Activated naive CD8-positive, alpha-beta T cell treated with anti-CD3 and anti-CD28 coated beads, Interleukin-2, amount 10 ng/mL, durations not matched to agents 7 days and 5 days (primary cell): ENCODE results near the gene TRERF1. TPM values are rescaled to one million over a fixed set of nuclear protein-coding genes. Genes with fewer than 3 reads are reported as not detected.
A peak's percentile ranks its signal among the peaks of the same experiment; 100 is the strongest.

Experiments
- ATAC-seq: fragments of 150-1000 bp; cut with Tn5 transposase; one replicate; pipeline ENCODE4 v1.10.0; 2021; ENCODE audit warnings: low read depth, moderate library complexity
- POLR2A ChIA-PET: fragments of 350-600 bp; sonication (Branson Sonifier 250); formaldehyde crosslinking; loops from one replicate; lab custom pipeline; 2021; ENCODE audit warnings: antibody characterized with exemption; lab: Charles Lee
- DNase-seq: peaks from one replicate; pipeline ENCODE4 v3.0.0; 2021
- H3K27ac Mint-ChIP-seq: one replicate; pipeline ENCODE4 v1.8.0; 2022; ENCODE audit warnings: mild to moderate bottlenecking, mixed read lengths
- H3K27me3 Mint-ChIP-seq: one replicate; pipeline ENCODE4 v1.8.0; 2022; ENCODE audit warnings: mild to moderate bottlenecking, moderate library complexity, mixed read lengths
- H3K36me3 Mint-ChIP-seq: one replicate; pipeline ENCODE4 v1.8.0; 2021; ENCODE audit warnings: mild to moderate bottlenecking, mixed read lengths
- H3K4me1 Mint-ChIP-seq: one replicate; pipeline ENCODE4 v1.8.0; 2021; ENCODE audit warnings: mixed read lengths
- H3K4me3 Mint-ChIP-seq: one replicate; pipeline ENCODE4 v1.8.0; 2022; ENCODE audit warnings: mild to moderate bottlenecking, moderate library complexity, mixed read lengths
- H3K9me3 Mint-ChIP-seq: one replicate; pipeline ENCODE4 v1.8.0; 2021; ENCODE audit warnings: mixed read lengths
- total RNA-seq, 2 experiments: library from RNA; stranded (reverse); gene quantifications; one replicate each; pipeline ENCODE4 v1.2.3, GENCODE V29; 2021

TRERF1 gene
- total RNA-seq, 2 experiments from 2014 or later = 21.4 to 21.6 TPM

DNA sequence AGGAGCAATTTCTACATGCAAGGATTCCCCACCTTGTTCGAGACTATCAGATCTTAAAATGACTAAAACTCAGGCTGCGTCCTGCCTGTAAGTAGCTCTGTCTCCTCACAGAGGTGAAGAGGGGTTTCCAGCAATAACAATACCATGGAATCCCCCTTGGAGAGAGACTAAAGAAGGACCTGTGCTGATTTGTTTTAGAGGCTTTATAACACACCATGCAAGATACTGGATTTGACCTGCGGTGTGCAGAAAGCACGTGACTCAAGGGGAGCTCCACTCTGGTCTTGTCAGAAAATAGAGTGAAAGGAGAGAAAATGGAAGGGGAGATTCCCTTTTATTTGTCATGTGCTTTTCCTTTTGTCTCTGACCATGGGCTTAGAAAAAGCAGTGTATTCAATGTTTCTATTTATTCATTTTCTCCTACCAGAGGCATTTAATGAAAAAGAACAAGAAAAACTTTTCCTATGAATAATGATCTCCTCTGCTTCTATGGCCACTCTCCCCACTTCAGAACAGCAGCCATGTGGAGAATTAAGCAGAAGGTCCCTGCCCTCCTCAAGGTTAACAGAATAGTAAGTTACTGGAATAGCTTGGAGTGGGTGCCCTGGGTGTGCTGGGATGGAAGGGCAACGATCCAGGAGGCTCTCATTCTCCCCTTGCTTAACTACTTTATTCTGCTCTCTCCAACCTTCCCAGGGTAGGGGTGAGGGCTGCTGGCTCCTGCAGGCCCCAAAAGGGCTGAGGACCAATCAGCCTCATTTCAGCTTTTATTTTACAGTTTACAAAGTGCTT is 214.8 kb downstream of the TRERF1 start:
- ATAC-seq (no peak), DNase-seq (no peak)
- Mint-ChIP-seq H3K27me3 (no peaks in the 10 kb centered on the region), H3K9me3 (no peaks in the 10 kb centered on the region), H3K4me3 (no peak overlapping the region), H3K4me1 (no peaks in the 10 kb centered on the region), H3K27ac (no peak overlapping the region), H3K36me3 (peaks cover 21% of the 10 kb centered on the region)
- POLR2A ChIA-PET = no interaction called here

DNA sequence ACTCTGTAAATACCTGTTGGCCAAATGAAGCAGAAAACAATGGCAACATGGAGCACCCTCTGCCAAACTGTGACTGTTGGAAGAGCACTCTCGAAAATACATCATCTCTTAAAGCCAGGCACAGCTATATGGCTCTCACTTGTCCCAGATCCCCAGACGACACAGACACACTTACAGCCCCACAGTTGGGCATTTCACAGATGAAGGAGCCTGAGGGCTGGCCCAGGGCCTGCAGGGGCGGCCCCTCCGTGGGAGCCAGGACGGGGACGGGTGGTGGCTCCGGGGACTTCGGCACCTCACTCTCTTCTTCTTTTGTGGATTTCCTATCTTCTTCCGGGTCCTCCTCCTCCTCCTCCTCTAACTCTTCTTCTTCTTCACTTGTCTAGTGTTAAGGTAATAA is 215.7 kb downstream of the TRERF1 start:
- DNase-seq (no peak), ATAC-seq (no peak)
- Mint-ChIP-seq H3K27me3 (no peaks in the 10 kb centered on the region), H3K27ac (no peak overlapping the region), H3K4me1 (no peaks in the 10 kb centered on the region), H3K36me3 (peaks cover 21% of the 10 kb centered on the region), H3K4me3 (no peak overlapping the region), H3K9me3 (no peaks in the 10 kb centered on the region)
- POLR2A ChIA-PET = interaction anchor here (0.7 kb wide), 1 partner anchor 782 kb away, joined by 4 read pairs; no protein-coding TSS in a partner anchor

DNA sequence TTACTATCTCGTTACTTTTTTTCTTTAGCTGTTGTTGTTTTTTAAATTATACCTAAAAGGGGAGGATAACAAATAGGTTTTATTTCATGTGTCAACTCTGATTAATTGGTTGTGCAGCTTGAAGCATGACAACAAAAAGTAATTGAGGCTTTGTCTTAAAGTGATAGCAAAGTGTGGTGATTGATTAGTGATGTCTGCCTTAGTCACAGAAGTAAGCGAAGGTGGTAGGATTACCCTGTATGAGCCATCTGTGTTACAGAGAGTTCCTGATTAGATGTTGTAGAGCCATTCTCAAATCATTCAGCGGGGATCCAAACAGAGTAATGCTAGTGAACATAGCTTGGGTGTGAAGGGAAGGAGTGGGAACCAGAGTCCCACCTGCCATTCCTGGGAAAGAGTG is 219.7 kb downstream of the TRERF1 start:
- Mint-ChIP-seq H3K27me3 (no peaks in the 10 kb centered on the region), H3K36me3 (peaks cover 5% of the 10 kb centered on the region), H3K4me1 (peaks cover 1% of the 10 kb centered on the region), H3K9me3 (no peaks in the 10 kb centered on the region), H3K4me3 (no peak overlapping the region), H3K27ac (no peak overlapping the region)
- DNase-seq (no peak), ATAC-seq (no peak)
- POLR2A ChIA-PET = no interaction called here

DNA sequence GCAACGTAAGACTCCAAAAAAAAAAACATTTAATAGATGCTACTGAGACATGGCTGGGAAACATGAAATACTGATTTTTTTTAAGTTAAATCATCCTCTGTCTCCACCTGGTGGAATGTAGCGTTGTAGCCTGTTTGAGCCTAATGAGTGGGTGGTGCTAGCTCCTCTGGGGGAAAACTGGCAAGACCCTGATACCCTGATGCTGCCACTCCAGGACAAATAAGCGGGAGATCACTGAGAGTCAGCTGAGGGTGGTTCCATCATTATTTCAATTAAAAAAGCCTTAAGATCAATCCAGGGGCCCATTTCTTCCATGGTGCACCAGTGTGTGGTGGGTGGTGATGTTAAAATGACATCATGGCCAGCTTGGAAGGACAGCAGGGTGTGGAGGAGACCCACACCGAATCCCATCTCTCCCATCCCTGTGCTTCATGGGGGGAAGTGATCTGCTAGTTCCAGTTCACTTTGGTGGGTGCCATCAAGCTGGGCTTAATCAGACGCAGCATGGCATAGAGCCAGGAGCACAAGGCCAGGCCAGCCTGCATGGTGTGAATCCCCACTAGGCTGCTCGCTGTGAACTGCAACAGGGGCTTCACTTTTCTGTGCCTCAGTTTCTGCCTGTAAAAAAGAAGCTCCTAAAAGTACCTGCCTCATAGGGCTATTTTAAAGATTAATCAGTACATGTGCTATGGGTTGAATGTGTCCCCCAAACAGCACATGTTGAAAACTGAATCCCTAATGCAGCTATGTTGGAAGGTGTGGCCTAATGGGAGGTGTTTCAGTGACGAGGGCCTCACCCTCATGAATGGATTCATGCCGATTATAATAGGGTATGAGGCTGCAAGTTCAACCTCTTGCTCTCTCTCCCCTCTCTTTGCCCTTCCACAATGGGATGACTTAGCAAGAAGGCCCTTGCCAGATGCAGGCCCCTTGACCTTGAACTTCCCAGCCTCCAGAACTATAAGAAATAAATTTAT is 221.1 kb downstream of the TRERF1 start:
- Mint-ChIP-seq H3K4me1 (peaks cover 1% of the 10 kb centered on the region), H3K4me3 (no peak overlapping the region), H3K27me3 (no peaks in the 10 kb centered on the region), H3K9me3 (no peaks in the 10 kb centered on the region), H3K36me3 (peaks cover 2% of the 10 kb centered on the region), H3K27ac (no peak overlapping the region)
- DNase-seq (no peak), ATAC-seq (no peak)
- POLR2A ChIA-PET = no interaction called here

DNA sequence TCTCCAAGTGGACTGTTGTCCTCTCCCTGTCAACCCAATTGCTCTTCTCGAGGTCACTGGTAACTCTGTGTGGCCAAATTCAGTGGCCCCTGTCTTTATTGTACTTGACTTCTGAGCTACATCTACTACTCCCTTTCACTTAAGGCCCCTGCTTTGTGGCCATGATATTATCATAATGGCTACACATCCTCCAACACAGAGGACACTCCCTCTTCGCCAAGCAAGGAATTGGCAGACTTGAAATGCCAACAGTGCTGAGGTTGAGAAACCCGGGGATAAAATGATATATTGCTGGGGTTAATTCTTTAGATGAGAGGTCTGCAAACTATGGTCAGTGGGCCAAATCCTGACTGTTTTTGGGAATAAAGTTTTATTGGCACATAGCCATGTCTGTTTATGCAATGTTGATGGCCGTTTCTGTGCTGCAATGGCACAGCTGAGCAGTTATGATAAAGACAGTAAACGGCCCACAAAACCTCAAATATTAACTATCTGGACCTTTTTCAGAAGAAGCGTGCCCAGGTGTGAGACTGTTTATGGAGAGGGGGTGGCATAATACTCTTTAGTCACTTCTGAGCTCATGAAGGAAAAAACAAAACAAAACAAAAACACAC is 222.1 kb downstream of the TRERF1 start:
- DNase-seq (no peak), ATAC-seq (no peak)
- peaks cover 2% of the 10 kb centered on the region for H3K36me3 Mint-ChIP-seq
- POLR2A ChIA-PET = no interaction called here
- H3K4me3 Mint-ChIP-seq = no peak overlapping the region
- H3K27ac Mint-ChIP-seq = peak overlapping the region; percentile 68
- H3K9me3 Mint-ChIP-seq = no peaks in the 10 kb centered on the region
- H3K4me1 Mint-ChIP-seq = peaks cover 1% of the 10 kb centered on the region
- H3K27me3 Mint-ChIP-seq = no peaks in the 10 kb centered on the region

DNA sequence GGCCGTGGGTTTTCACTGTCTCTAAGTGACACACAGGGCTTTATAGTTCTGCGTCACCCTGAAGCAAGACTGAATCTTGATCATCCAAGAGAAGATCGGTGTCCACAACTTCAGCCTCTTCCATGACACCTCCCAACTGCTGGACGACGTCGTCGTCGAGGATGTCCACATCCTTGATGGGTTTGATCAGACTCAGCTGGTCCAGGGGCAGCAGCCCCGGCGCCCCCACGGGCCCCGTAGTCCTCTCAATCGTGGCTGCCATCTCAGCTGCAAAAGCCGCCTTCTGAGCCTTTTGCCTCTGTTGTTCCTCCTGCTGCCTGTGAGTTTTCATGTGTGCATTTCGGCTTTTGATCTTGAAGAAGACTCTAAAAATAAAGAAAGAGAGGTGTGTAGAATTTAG is 223.4 kb downstream of the TRERF1 start:
- H3K27ac Mint-ChIP-seq = no peak overlapping the region
- no peak overlapping the region for H3K4me3 Mint-ChIP-seq
- H3K4me1 Mint-ChIP-seq = peaks cover 3% of the 10 kb centered on the region
- POLR2A ChIA-PET = no interaction called here
- no peaks in the 10 kb centered on the region for H3K27me3 Mint-ChIP-seq
- H3K36me3 Mint-ChIP-seq = peaks cover 2% of the 10 kb centered on the region
- ATAC-seq (no peak), DNase-seq (no peak)
- no peaks in the 10 kb centered on the region for H3K9me3 Mint-ChIP-seq

DNA sequence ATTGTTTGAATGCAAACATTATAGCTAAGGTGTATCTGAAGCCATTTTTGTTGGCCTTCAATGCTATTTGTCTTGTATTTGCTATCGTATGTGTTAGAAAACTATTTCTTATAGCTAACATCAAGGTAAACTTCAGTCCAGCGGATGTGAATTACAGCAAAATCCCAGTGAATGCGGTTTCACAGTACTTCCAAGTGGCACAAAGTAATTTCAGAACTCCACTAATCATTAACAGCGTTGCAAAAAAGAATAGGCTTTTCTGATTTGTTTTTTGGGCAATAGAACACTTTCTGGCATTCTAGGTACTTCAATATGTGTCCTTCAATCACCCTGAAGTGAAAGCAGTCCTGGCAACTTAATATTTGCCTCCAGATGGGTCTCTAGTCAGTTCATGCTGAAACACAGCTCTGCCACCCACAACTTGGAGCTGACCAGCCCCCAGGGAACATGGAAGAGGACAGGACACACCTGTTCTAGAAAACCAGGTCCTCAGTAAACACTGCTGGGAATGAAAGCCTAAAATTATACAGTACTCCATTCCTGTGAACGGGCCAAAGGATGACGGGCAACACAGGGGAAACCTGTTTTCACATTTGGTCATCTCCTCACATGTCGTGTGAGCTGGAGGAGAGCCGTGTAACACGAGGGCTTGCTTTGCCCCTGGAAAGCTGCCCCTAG is 224.4 kb downstream of the TRERF1 start:
- Mint-ChIP-seq H3K4me3 (no peak overlapping the region), H3K27me3 (no peaks in the 10 kb centered on the region), H3K4me1 (peaks cover 3% of the 10 kb centered on the region), H3K36me3 (peaks cover 2% of the 10 kb centered on the region), H3K27ac (no peak overlapping the region), H3K9me3 (no peaks in the 10 kb centered on the region)
- no peak for DNase-seq
- POLR2A ChIA-PET = no interaction called here
- ATAC-seq = no peak

DNA sequence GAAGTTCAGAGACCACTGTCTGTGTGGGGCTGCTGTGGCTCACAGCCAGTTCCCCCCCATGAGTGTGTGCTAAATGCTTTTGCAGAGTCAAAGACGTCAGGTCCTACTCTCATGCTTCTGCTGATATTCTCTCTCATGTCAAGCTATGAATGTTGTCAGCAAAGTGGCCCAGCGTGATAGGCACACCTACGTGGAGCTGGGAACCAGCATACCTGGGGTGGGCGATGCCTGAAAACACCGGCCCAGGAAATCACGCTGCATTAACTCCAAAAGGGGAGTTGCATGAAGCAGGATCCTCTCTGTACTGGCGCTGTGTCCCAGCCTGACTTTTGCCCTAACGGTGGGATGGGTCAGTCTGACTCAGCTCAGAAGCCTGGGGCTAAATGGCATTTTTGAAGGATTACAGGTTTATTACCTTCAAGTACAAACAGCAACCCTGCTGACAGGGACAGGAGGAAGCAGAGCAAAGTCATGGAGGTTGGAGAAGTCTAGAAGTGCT is 225.0 kb downstream of the TRERF1 start:
- H3K9me3 Mint-ChIP-seq = no peaks in the 10 kb centered on the region
- no peaks in the 10 kb centered on the region for H3K27me3 Mint-ChIP-seq
- DNase-seq = no peak
- no peaks in the 10 kb centered on the region for H3K36me3 Mint-ChIP-seq
- peaks cover 3% of the 10 kb centered on the region for H3K4me1 Mint-ChIP-seq
- no peak overlapping the region for H3K27ac Mint-ChIP-seq
- POLR2A ChIA-PET = no interaction called here
- ATAC-seq = no peak
- no peak overlapping the region for H3K4me3 Mint-ChIP-seq

DNA sequence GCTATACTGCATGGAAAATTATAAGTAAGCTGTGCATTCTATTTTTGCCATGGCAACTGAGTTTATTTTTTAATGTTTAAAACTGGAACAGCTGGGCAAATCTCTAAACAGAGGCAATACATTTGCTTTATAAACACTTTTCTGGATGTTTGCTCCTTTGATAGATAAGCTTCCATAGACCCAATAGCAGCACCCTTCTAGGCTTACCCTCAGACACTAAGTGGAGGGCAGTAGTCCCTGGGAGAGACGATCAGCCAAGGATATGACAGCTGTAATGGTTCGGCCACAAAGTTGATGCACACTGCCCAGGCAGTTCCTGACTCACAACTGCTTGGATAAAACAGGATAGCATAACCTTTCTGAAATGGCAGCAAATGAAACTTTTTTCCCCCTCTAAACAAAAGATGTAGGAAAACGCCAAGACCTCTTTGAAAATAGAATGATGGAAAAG is 225.5 kb downstream of the TRERF1 start:
- no peaks in the 10 kb centered on the region for H3K9me3 Mint-ChIP-seq
- H3K36me3 Mint-ChIP-seq = no peaks in the 10 kb centered on the region
- H3K27ac Mint-ChIP-seq = no peak overlapping the region
- no peaks in the 10 kb centered on the region for H3K27me3 Mint-ChIP-seq
- peaks cover 3% of the 10 kb centered on the region for H3K4me1 Mint-ChIP-seq
- DNase-seq = no peak
- ATAC-seq = no peak
- POLR2A ChIA-PET = no interaction called here
- H3K4me3 Mint-ChIP-seq = no peak overlapping the region

DNA sequence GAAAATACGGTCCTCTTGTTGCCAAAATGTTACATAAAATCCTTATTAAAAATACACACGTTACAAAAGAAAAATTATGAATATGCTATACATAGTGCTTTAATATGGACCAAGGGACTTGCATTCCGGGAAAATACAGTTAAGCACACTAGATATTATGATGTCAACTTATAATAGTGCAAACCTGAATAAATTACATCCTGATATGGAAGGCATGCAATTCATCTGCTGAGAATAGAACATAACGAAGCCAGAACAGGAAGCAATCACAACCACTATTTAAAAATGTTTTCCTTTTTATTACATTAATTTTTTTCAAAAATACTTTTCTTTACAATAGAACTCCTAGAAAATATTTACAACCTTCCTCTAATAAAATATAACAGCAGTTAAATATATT is 226.3 kb downstream of the TRERF1 start:
- DNase-seq (no peak), ATAC-seq (no peak)
- no peaks in the 10 kb centered on the region for H3K36me3 Mint-ChIP-seq
- H3K4me3 Mint-ChIP-seq = no peak overlapping the region
- no peaks in the 10 kb centered on the region for H3K9me3 Mint-ChIP-seq
- H3K4me1 Mint-ChIP-seq = peaks cover 3% of the 10 kb centered on the region
- no peak overlapping the region for H3K27ac Mint-ChIP-seq
- POLR2A ChIA-PET = no interaction called here
- no peaks in the 10 kb centered on the region for H3K27me3 Mint-ChIP-seq

DNA sequence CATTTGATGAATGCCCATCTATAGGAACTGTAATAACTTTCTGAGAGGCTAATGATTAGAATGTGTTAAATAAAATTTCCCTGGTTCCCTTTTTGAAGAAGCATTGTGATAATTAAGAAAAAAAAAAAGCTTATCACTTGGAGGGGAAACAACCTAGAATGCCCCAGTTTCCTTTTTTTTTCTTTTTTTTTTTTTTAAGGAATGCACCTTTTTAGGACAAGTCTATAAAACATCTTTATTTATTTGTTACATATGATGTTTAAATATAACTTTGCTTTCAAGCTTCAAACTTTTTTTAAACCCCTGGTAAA is 226.7 kb downstream of the TRERF1 start:
- DNase-seq (no peak), ATAC-seq (no peak)
- Mint-ChIP-seq H3K4me3 (no peak overlapping the region), H3K27me3 (no peaks in the 10 kb centered on the region), H3K36me3 (no peaks in the 10 kb centered on the region), H3K4me1 (peaks cover 2% of the 10 kb centered on the region), H3K27ac (no peak overlapping the region), H3K9me3 (no peaks in the 10 kb centered on the region)
- POLR2A ChIA-PET = no interaction called here

DNA sequence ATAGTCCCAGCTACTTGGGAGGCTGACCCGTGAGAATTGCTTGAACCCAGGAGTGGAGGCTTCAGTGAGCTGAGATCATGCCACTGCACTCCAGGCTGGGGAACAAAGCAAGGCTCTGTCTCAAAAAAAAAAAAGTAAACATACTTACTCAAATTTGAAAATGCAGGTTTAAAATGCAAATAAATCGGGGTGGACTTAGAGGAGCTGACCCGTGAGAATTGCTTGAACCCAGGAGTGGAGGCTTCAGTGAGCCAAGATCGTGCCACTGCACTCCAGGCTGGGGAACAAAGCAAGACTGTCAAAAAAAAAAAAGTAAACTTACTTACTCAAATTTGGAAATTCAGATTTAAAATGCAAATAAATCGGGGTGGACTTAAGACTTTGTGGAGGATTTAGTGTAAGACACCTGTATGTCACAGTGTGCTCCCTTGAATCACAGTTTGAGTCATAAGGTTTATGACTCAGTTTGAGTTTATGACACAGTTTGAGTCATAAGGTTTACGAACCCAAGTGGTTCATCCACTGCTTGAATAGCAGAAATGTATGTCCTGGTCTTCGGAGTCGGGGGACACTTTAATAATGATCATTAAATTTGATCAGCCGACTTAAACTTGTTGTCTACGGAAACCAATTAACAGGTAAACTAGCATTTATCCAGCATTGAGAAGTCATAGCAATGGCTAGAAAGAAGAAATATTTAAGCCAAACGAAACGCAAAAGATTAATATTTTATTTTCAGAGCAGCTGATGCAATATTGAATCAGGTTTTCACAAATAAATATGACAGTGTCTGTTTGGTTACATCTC is 227.3 kb downstream of the TRERF1 start:
- no peak overlapping the region for H3K4me3 Mint-ChIP-seq
- ATAC-seq (peak; percentile 47), DNase-seq (no peak)
- H3K9me3 Mint-ChIP-seq = no peaks in the 10 kb centered on the region
- no peak overlapping the region for H3K27ac Mint-ChIP-seq
- H3K36me3 Mint-ChIP-seq = no peaks in the 10 kb centered on the region
- peaks cover 3% of the 10 kb centered on the region for H3K4me1 Mint-ChIP-seq
- no peaks in the 10 kb centered on the region for H3K27me3 Mint-ChIP-seq
- POLR2A ChIA-PET = interaction anchor here (0.8 kb wide), 1 partner anchor 673 kb away, joined by 6 read pairs; no protein-coding TSS in a partner anchor
